BLaER1 treated with 17β-estradiol and CSF1 and Interleukin-3, amounts not matched to agents 10 nM and 100 nM (cell line): ENCODE data around the gene CDC7.

Experiments used
- H3K27ac ChIP-seq, 11 experiments: shearing (Covaris generic); formaldehyde crosslinking; 2 replicates each; pipeline ENCODE4 v1.8.1; 2022
- H3K27me3 ChIP-seq, 11 experiments: shearing (Covaris generic); formaldehyde crosslinking; 2 replicates each; pipeline ENCODE4 v1.8.1; 2022
- H3K36me3 ChIP-seq, 11 experiments: shearing (Covaris generic); formaldehyde crosslinking; 2 replicates each; pipeline ENCODE4 v1.8.1; 2022
- H3K4me1 ChIP-seq, 10 experiments: shearing (Covaris generic); formaldehyde crosslinking; 2 replicates each; pipeline ENCODE4 v1.8.1; 2022
- H3K4me2 ChIP-seq, 11 experiments: shearing (Covaris generic); formaldehyde crosslinking; 2 replicates each; pipeline ENCODE4 v1.8.1; 2022
- H3K4me3 ChIP-seq, 10 experiments: shearing (Covaris generic); formaldehyde crosslinking; 2 replicates each; pipeline ENCODE4 v1.8.1; 2022
- H3K9ac ChIP-seq, 11 experiments: shearing (Covaris generic); formaldehyde crosslinking; 2 replicates each; pipeline ENCODE4 v1.8.1; 2022
- H3K9me3 ChIP-seq, 11 experiments: shearing (Covaris generic); formaldehyde crosslinking; replicated peaks in 1 of 11; 2 replicates each; pipeline ENCODE4 v1.8.1; 2022
- H4K20me1 ChIP-seq, 11 experiments: shearing (Covaris generic); formaldehyde crosslinking; 2 replicates each; pipeline ENCODE4 v1.8.1; 2022
- Cebpa-rat ChIP-seq, 11 experiments: shearing (Covaris generic); IDR thresholded peaks; 2 replicates each; pipeline ENCODE4 v1.8.1; 2022

The CDC7 gene

DNA sequence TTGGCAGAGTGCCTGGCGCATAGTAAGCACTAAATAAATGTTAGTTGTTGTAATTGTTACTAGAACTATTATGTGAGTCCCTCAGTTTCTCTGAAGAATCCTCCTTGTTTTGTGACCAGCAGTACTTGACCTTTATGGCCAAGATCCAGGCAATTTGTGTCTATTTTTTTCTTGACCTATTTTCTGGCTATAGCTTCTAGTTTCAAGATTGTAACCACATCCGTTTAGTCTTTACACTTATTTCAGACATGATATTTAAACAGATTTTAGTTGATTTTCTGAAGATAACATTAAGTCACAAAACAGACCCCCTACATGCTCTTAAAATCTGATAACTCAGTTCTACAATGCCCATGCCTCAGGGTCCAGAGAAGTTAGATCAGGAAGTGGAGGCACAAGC is 50.3 kb downstream of the CDC7 start:
- H3K27ac ChIP-seq, result no peak overlapping the region
- TF ChIP-seq Cebpa-rat (IDR thresholded peaks at IDR 0.05), result no peak
- peak overlapping the region in 1 of 11 experiments; percentile 9; a peak in 1 of 22 replicates for H3K4me2 ChIP-seq
- no peak overlapping the region for H3K4me3 ChIP-seq
- H3K27me3 ChIP-seq, result no peaks in the 10 kb centered on the region
- no peaks in the 10 kb centered on the region for H3K36me3 ChIP-seq
- H3K9ac ChIP-seq, result no peak overlapping the region
- peaks cover 11 to 31% (median 18%) of the 10 kb centered on the region in 11 experiments; a peak in 20 of 22 replicates for H3K9me3 ChIP-seq
- peaks cover 31 to 54% (median 46%) of the 10 kb centered on the region in 10 experiments for H3K4me1 ChIP-seq
- H4K20me1 ChIP-seq, result no peaks in the 10 kb centered on the region

DNA sequence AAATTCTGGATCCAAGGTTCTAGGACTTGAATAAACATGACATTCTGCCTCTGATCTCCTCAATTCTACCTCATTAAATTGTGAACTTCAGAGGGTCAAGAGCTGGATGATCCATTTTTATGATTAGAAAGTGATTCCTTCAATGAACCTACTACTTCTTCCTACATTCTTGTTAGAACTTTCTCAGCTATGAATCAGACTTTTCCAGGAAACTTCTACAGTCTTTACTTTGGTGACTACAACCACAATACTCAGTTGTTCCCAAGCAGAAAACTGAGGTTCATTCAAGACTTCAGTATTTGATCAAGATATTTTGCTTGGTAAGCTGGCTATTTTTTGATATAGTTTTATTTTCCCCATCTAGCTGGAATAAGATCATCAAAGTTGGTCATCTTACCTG is 51.4 kb downstream of the CDC7 start:
- H3K9ac ChIP-seq, result no peak overlapping the region
- H3K4me1 ChIP-seq, result peaks cover 37 to 57% (median 52%) of the 10 kb centered on the region in 10 experiments
- H3K27ac ChIP-seq, result no peak overlapping the region
- H3K4me3 ChIP-seq, result no peak overlapping the region
- no peak for TF ChIP-seq Cebpa-rat (IDR thresholded peaks at IDR 0.05)
- H4K20me1 ChIP-seq, result no peaks in the 10 kb centered on the region
- H3K9me3 ChIP-seq, result peaks cover 0 to 19% (median 7%) of the 10 kb centered on the region in 11 experiments; a peak in 13 of 22 replicates
- no peak overlapping the region for H3K4me2 ChIP-seq
- H3K27me3 ChIP-seq, result no peaks in the 10 kb centered on the region
- no peaks in the 10 kb centered on the region for H3K36me3 ChIP-seq

GRCh38 chr1:91552596-91552995 is 51.9 kb downstream of the CDC7 start:
- Histone ChIP-seq H4K20me1 (no peaks in the 10 kb centered on the region), H3K27ac (no peak overlapping the region), H3K4me3 (no peak overlapping the region), H3K9me3 (peaks cover 0 to 18% (median 6%) of the 10 kb centered on the region in 11 experiments; a peak in 8 of 22 replicates), H3K27me3 (no peaks in the 10 kb centered on the region), H3K4me1 (peaks cover 37 to 55% (median 47%) of the 10 kb centered on the region in 10 experiments), H3K36me3 (no peaks in the 10 kb centered on the region), H3K9ac (no peak overlapping the region), H3K4me2 (no peak overlapping the region)
- TF ChIP-seq Cebpa-rat (IDR thresholded peaks at IDR 0.05), result no peak

DNA sequence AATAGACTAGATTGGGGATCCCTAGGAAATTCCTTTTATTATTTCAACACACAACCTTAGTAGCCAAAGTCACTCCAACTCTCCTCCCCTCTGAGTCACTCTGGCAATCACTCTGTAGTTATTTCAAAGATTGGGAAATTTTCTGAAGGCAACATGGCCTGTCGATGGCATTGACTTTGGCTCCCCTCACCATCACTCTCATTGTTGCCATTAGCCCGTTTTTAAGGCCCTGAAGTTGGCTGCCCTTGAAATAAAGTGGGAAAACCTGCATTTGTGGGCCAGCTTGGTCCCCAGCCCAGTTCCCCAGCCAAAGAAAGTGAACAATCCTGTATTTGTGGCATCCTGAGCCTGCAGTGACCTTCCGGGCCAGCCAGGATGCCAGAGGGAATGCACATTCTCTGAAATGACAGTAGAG is 52.5 kb downstream of the CDC7 start:
- no peaks in the 10 kb centered on the region for H3K36me3 ChIP-seq
- no peak overlapping the region for H3K9ac ChIP-seq
- no peaks in the 10 kb centered on the region for H4K20me1 ChIP-seq
- no peak overlapping the region for H3K4me3 ChIP-seq
- H3K27me3 ChIP-seq, result no peaks in the 10 kb centered on the region
- no peak for TF ChIP-seq Cebpa-rat (IDR thresholded peaks at IDR 0.05)
- peaks cover 34 to 49% (median 41%) of the 10 kb centered on the region in 10 experiments for H3K4me1 ChIP-seq
- no peak overlapping the region for H3K4me2 ChIP-seq
- peaks cover 0 to 18% (median 6%) of the 10 kb centered on the region in 11 experiments; a peak in 8 of 22 replicates for H3K9me3 ChIP-seq
- H3K27ac ChIP-seq, result no peak overlapping the region

- H3K4me1 ChIP-seq, result peaks cover 21 to 34% (median 30%) of the 10 kb centered on the region in 10 experiments
- H3K9me3 ChIP-seq, result peaks cover 0 to 18% (median 6%) of the 10 kb centered on the region in 11 experiments; a peak in 8 of 22 replicates
- no peak for TF ChIP-seq Cebpa-rat (IDR thresholded peaks at IDR 0.05)
- no peaks in the 10 kb centered on the region for H3K36me3 ChIP-seq
- peak overlapping the region in 1 of 11 experiments; percentile 37; a peak in 2 of 22 replicates for H3K27ac ChIP-seq
- no peak overlapping the region; a peak in 1 of 22 replicates for H3K9ac ChIP-seq
- H3K4me3 ChIP-seq, result no peak overlapping the region
- H3K4me2 ChIP-seq, result peak overlapping the region; percentile 10 to 84 (median 56); a peak in 21 of 22 replicates
- no peaks in the 10 kb centered on the region for H3K27me3 ChIP-seq
- H4K20me1 ChIP-seq, result no peaks in the 10 kb centered on the region
Measured at GRCh38 chr1:91555074-91555730, 54.6 kb downstream of the CDC7 start.

GRCh38 chr1:91555821-91556531 is 55.3 kb downstream of the CDC7 start:
- peak overlapping the region in 3 of 11 experiments; percentile 27 to 37 (median 32); a peak in 3 of 22 replicates for H3K27ac ChIP-seq
- no peak overlapping the region for H3K4me3 ChIP-seq
- H3K4me1 ChIP-seq, result peaks cover 26 to 39% (median 32%) of the 10 kb centered on the region in 10 experiments
- TF ChIP-seq Cebpa-rat (IDR thresholded peaks at IDR 0.05), result no peak
- no peaks in the 10 kb centered on the region for H3K27me3 ChIP-seq
- peak overlapping the region in 10 of 11 experiments; percentile 10 to 84 (median 58); a peak in 19 of 22 replicates for H3K4me2 ChIP-seq
- H3K9me3 ChIP-seq, result peaks cover 0 to 12% (median 0%) of the 10 kb centered on the region in 11 experiments; a peak in 3 of 22 replicates
- H3K9ac ChIP-seq, result no peak overlapping the region
- H4K20me1 ChIP-seq, result no peaks in the 10 kb centered on the region
- H3K36me3 ChIP-seq, result no peaks in the 10 kb centered on the region

GRCh38 chr1:91556556-91556955 is 55.9 kb downstream of the CDC7 start:
- peaks cover 30 to 44% (median 36%) of the 10 kb centered on the region in 10 experiments for H3K4me1 ChIP-seq
- no peak for TF ChIP-seq Cebpa-rat (IDR thresholded peaks at IDR 0.05)
- no peak overlapping the region for H3K4me3 ChIP-seq
- H3K4me2 ChIP-seq, result peak overlapping the region in 7 of 11 experiments; percentile 53 to 84 (median 71); a peak in 12 of 22 replicates
- peaks cover 0 to 12% (median 0%) of the 10 kb centered on the region in 11 experiments; a peak in 3 of 22 replicates for H3K9me3 ChIP-seq
- H4K20me1 ChIP-seq, result no peaks in the 10 kb centered on the region
- H3K9ac ChIP-seq, result no peak overlapping the region
- H3K36me3 ChIP-seq, result no peaks in the 10 kb centered on the region
- H3K27ac ChIP-seq, result peak overlapping the region in 1 of 11 experiments; percentile 19; a peak in 2 of 22 replicates
- no peaks in the 10 kb centered on the region for H3K27me3 ChIP-seq

DNA sequence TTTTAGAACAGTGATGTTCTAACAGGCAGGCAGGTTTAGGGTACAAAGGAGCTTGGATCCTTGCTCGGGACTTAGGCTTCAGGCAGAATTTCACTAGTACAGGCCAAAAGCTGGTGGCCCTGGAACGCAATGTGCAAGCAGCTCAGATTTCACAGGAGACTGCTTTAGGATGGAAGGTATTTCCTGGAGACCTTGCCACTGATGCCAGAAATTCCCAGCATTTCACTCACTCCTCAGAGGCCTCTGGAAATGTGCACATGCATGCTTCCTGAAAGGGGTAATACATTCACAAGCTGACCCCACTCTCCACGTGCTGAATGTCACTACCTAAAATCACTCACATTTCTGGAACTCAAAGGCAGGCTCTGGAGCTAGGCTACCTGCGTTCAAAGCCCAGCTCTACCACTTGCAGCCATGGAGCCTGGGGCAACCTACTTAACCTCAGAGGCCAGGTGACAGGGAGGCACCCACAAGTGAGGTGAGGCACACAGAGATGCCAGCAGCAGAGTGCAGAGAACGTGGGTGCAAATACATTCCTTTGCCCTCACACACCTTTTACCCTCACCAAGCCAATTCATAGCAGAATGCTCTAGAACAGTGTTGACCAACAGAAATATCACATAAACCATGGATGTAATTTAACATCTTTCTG is 56.5 kb downstream of the CDC7 start:
- peaks cover 0 to 12% (median 0%) of the 10 kb centered on the region in 11 experiments; a peak in 3 of 22 replicates for H3K9me3 ChIP-seq
- H3K4me2 ChIP-seq, result peak overlapping the region in 3 of 11 experiments; percentile 60 to 84 (median 78); a peak in 1 of 22 replicates
- H3K9ac ChIP-seq, result no peak overlapping the region
- H3K4me1 ChIP-seq, result peaks cover 34 to 49% (median 42%) of the 10 kb centered on the region in 10 experiments
- no peaks in the 10 kb centered on the region for H3K27me3 ChIP-seq
- H4K20me1 ChIP-seq, result no peaks in the 10 kb centered on the region
- H3K36me3 ChIP-seq, result no peaks in the 10 kb centered on the region
- H3K27ac ChIP-seq, result no peak overlapping the region; a peak in 1 of 22 replicates
- TF ChIP-seq Cebpa-rat (IDR thresholded peaks at IDR 0.05), result no peak
- H3K4me3 ChIP-seq, result no peak overlapping the region

DNA sequence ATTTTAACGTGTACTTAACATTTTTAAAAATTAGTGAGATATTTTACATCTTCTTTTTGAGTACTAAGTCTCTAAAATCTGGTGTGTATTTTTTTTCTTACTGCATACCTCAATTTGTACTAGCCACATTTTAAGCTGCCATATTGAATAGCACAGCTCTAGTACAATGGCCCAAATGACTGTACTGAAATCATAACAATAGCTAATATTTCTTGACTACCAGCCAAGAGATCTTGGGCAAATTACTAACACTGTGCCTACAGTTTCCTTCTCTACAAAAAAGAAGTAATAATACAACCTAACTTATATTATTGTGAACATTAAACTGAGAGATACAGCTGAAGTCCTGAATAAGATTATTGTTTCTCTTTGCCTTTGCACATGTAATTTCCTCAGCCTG is 57.2 kb downstream of the CDC7 start:
- Histone ChIP-seq H3K9me3 (peaks cover 0 to 12% (median 0%) of the 10 kb centered on the region in 11 experiments; a peak in 3 of 22 replicates), H4K20me1 (no peaks in the 10 kb centered on the region), H3K36me3 (no peaks in the 10 kb centered on the region), H3K27me3 (no peaks in the 10 kb centered on the region), H3K4me3 (no peak overlapping the region), H3K4me1 (peaks cover 34 to 49% (median 42%) of the 10 kb centered on the region in 10 experiments), H3K27ac (no peak overlapping the region), H3K4me2 (no peak overlapping the region), H3K9ac (no peak overlapping the region)
- TF ChIP-seq Cebpa-rat (IDR thresholded peaks at IDR 0.05), result no peak
